Glutamatergic neuron (in vitro differentiated cells): ENCODE measurements around the gene MND1. TPM values are rescaled to one million over a fixed set of nuclear protein-coding genes. Genes with fewer than 3 reads are reported as not detected.

Experiments
- DNase-seq: peaks from one replicate; pipeline ENCODE4 v3.0.0; 2022
- H3K27ac Mint-ChIP-seq: one replicate; pipeline ENCODE4 v1.8.0; 2020; ENCODE audit warnings: mild to moderate bottlenecking, mixed read lengths, inconsistent platforms; ENCODE audit not compliant: unreplicated experiment
- H3K27me3 Mint-ChIP-seq: one replicate; pipeline ENCODE4 v1.8.0; 2020; ENCODE audit warnings: mild to moderate bottlenecking, moderate library complexity, mixed read lengths, inconsistent platforms; ENCODE audit not compliant: unreplicated experiment
- H3K36me3 Mint-ChIP-seq: one replicate; pipeline ENCODE4 v1.8.0; 2020; ENCODE audit warnings: mild to moderate bottlenecking, mixed read lengths, inconsistent platforms; ENCODE audit not compliant: unreplicated experiment
- H3K4me1 Mint-ChIP-seq: one replicate; pipeline ENCODE4 v1.8.0; 2020; ENCODE audit warnings: mild to moderate bottlenecking, low read depth, mixed read lengths, inconsistent platforms; ENCODE audit not compliant: unreplicated experiment
- H3K4me3 Mint-ChIP-seq: one replicate; pipeline ENCODE4 v1.8.0; 2020; ENCODE audit warnings: mild to moderate bottlenecking, mixed read lengths, inconsistent platforms; ENCODE audit not compliant: unreplicated experiment
- H3K9me3 Mint-ChIP-seq: one replicate; pipeline ENCODE4 v1.8.0; 2020; ENCODE audit warnings: mild to moderate bottlenecking, moderate library complexity, mixed read lengths, inconsistent platforms; ENCODE audit not compliant: unreplicated experiment
- total RNA-seq: library from RNA; stranded (reverse); fragmentation: NEBNext Ultra II Directional; extraction: Animal tissue kit (Norgen Biotek cat#: 25700); gene quantifications from one replicate; pipeline ENCODE4 v1.2.1, GENCODE V29; 2021; ENCODE audit not compliant: unreplicated experiment
- TF ChIP-seq, protein P1 (sequence below): fragments of 200-600 bp; sonication (generic); IDR thresholded peaks from one replicate; pipeline ENCODE4 v1.5.0; 2021; ENCODE audit not compliant: partially characterized antibody, unreplicated experiment

Gene MND1
- total RNA-seq, 1 donor from 2014 or later: 2.0 TPM

DNA sequence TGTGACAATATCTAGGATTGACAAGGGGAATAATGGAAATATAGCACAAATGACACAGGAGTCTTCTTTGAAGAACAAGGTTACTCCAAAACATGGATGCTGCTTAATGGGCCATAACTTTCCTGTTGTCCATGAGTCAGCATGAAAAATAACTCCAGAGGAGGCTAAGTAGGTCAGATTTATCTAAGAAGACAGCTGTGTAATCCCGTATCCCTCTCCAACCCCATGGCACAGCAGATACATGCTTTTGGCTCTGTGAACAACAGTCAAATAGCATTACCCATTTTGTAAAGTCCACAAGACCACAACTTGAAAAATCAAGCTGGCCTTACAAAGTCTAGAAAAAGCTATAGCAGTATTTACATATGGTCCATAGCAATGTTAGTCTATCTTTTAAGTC is 119.6 kb downstream of the MND1 start:
- peaks cover 3% of the 10 kb centered on the region for H3K27me3 Mint-ChIP-seq
- H3K27ac Mint-ChIP-seq: no peak overlapping the region
- H3K36me3 Mint-ChIP-seq: no peaks in the 10 kb centered on the region
- peaks cover 16% of the 10 kb centered on the region for H3K4me1 Mint-ChIP-seq
- no peak overlapping the region for H3K4me3 Mint-ChIP-seq
- TF ChIP-seq, protein P1, sequence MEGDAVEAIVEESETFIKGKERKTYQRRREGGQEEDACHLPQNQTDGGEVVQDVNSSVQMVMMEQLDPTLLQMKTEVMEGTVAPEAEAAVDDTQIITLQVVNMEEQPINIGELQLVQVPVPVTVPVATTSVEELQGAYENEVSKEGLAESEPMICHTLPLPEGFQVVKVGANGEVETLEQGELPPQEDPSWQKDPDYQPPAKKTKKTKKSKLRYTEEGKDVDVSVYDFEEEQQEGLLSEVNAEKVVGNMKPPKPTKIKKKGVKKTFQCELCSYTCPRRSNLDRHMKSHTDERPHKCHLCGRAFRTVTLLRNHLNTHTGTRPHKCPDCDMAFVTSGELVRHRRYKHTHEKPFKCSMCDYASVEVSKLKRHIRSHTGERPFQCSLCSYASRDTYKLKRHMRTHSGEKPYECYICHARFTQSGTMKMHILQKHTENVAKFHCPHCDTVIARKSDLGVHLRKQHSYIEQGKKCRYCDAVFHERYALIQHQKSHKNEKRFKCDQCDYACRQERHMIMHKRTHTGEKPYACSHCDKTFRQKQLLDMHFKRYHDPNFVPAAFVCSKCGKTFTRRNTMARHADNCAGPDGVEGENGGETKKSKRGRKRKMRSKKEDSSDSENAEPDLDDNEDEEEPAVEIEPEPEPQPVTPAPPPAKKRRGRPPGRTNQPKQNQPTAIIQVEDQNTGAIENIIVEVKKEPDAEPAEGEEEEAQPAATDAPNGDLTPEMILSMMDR: no peak
- no peak for DNase-seq
- H3K9me3 Mint-ChIP-seq: peaks cover 10% of the 10 kb centered on the region

Other genes starting within 250 kb of the MND1 start
- 120 TPM for gene TRIM2, start 140.2 kb upstream of the MND1 start, total RNA-seq
- gene TMEM131L, start 121.7 kb downstream of the MND1 start, total RNA-seq: 60.2 TPM